Jurkat, Clone E6-1 (cell line): ENCODE measurements around the gene GNAL. TPM values are rescaled to one million over a fixed set of nuclear protein-coding genes. Genes with fewer than 3 reads are reported as not detected.
A peak's percentile ranks its signal among the peaks of the same experiment; 100 is the strongest.
"Not testable (repeated sequence)": the region's sequence is repeated elsewhere in the genome, so short reads cannot be mapped to it uniquely, and the experiment has no call there.

Experiments
- DNase-seq: peaks from one replicate; pipeline ENCODE4 v3.0.0-alpha.2; 2011; ENCODE audit warnings: low read depth, low spot score
- H3K4me3 ChIP-seq: 2 replicates; pipeline ENCODE4 v1.5.1; 2011; ENCODE audit warnings: mild to moderate bottlenecking, low read length, control low read depth, moderate library complexity
- polyA plus RNA-seq: library from polyadenylated mRNA; unstranded; fragments of >200 nt; gene quantifications from one replicate; pipeline ENCODE4 v1.2.1, GENCODE V29; 2012; ENCODE audit warnings: missing spikeins; ENCODE audit not compliant: insufficient read length, insufficient read depth

GNAL gene
- polyA plus RNA-seq: 0.73 TPM

DNA sequence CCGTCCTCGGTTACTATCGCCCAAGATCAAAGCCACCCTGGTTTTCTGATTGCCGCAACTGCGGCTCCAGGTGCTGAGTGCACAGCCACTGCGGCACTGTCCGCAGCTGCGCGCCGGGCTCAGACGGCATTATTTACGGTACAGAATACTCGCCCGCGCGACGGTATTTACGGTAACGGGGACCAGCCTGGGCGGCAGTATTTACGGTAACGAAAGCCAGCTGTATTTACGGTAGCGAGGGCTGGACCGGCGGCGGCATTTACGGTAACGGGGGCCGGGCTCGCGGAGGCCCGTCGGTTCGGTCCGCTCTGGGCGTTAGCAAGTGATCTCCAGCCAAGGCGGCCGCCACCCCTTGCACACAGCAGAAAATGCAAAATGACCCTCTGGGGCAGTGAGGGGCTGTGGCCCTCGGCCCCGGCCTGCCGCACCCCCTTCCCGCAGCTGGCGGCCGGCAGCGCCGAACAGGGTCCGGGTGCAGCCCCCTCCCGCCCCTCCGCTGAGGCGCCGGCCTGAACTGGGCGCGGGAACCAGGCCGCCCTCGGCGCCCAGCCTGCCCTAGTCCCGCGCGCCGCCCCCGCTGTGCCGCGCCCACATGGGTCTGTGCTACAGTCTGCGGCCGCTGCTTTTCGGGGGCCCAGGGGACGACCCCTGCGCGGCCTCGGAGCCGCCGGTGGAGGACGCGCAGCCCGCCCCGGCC lies at the start of gene GNAL:
TSS of gene GNAL (plus strand) at position 293 of the 697 bp plus-strand sequence. CDS start at position 593, 300 bp downstream.
- H3K4me3 ChIP-seq: no peak within 1 kb of the TSS
- DNase-seq: peak; percentile 83

DNA sequence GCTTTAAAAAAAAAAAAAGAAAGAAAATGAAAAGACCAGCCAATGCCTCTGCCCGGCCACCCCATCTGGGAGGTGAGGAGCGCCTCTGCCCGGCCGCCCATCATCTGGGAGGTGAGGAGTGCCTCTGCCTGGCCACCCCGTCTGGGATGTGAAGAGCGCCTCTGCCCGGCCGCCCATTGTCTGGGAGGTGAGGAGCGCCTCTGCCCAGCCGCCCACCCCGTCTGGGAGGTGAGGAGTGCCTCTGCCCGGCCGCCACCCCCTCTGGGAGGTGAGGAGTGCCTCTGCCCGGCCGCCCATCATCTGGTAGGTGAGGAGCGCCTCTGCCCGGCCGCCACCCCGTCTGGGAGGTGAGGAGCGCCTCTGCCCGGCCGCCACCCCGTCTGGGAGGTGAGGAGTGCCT lies 41.8 kb upstream of the GNAL start:
- H3K4me3 ChIP-seq, DNase-seq: not testable (repeated sequence)

DNA sequence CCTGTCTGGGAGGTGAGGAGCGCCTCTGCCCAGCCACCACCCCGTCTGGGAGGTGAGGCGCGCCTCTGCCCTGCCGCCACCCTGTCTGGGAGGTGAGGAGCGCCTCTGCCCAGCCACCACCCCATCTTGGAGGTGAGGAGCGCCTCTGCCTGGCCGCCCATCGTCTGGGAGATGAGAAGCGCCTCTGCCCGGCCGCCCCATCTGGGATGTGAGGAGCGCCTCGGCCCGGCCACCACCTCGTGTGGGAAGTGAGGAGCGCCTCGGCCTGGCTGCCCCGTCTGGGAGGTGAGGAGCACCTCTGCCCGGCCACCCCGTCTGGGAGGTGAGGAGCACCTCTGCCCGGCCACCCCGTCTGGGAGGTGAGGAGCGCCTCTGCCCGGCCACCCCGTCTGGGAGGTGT lies 41.3 kb upstream of the GNAL start:
- DNase-seq, H3K4me3 ChIP-seq: not testable (repeated sequence)

DNA sequence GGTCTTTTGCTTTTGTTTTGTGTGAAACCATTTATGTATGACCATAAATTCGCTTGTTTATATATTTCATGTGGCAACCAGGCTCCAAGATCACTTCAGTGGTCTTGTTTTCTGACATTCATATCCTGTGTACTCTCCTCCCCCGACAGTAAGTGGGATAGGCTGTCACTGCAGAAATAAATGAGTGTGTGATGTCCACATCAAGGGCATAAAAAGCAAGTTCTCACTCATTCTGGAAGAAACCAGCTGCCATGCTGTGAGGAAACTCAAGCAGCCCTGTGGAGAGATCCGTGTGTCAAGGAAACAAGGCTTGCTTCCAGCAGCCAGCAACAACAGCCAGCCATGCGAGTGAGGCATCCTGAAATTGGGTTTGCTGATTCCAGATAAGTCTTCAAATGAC lies 39.2 kb upstream of the GNAL start:
- no peak overlapping the region for H3K4me3 ChIP-seq
- no peak for DNase-seq

DNA sequence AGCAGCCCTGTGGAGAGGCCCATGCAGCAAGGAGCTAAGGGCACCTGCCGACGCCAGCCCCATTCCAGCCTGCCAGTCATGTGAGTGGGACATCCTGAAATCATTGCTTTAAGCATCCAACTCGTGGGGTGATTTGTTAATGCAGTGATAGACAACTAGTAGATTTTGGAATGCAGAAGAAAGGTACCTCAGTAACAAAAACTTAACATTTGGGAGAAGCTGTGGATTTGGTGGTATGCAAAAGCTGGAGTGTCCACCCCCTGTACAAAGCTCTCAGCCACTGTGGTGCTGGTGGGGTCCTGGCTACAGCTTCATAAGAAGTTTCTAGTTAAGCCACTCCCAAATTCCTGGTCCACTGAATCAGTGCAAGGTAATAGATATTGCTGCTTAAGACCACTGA lies 37.2 kb upstream of the GNAL start:
- DNase-seq: no peak
- no peak overlapping the region for H3K4me3 ChIP-seq

DNA sequence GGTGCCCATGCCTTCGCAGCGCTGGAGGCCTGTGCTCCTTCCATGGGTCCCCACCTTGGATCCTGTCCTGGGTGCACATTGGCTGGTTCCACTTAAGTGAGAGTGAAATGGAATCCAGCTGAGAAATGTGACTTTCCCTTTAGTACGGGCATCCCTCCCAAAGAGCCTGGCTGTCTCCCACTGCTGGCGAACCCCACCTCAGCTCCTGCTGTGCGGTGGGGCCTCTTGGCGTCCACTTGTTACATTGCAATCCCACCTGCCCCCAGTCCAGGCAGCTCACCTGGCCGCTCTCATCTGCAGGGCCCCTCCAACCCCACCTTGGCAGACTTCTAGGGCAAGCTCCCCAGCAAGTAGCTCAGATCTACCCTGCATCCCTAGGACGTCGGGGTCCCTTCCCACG lies 35.5 kb upstream of the GNAL start:
- H3K4me3 ChIP-seq: no peak overlapping the region

DNA sequence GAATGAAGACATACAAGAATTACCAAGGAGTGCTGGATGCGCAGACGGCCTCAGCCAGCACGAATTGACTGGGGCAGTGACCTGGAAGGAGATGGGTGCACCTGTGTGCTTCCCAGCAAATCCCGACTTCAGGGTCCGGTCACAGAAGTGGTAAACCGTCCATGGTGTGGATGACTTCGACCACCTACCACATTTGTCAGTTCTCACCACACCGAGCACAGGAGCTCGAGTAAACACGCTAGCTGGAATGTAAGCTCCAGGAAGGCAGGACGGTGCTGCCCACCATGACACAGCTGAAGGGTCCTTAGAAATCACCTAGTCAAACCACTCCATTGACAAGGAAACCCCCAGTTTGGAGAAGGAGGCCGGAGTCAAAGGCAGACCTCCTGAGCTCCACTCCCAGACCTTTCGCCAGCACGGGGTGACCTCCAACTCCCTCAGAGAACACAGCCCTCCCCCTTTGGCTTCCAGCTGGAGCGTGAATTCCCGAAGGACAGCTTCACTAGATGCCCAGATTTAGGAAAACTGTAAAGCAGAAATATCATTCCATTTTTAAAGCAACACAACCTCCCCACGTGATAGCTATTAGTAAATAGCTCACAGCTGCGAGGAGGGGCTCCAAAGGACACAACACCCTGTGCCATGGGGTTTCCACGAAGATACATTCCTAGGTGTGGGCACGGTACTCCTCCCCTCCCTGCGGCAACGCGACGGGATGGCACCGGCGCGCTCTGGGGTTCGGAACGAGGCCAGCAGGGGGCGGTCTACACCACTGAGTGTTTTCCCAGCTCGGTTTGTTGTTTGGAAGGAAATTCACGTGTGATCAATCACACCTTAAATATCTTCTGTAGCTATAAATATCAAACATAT lies 34.1 kb upstream of the GNAL start:
- peak; percentile 12 for DNase-seq
- H3K4me3 ChIP-seq: no peak overlapping the region

More for the DNA sequence above, 35.5 kb upstream of the GNAL start:
- no peak for DNase-seq

DNA sequence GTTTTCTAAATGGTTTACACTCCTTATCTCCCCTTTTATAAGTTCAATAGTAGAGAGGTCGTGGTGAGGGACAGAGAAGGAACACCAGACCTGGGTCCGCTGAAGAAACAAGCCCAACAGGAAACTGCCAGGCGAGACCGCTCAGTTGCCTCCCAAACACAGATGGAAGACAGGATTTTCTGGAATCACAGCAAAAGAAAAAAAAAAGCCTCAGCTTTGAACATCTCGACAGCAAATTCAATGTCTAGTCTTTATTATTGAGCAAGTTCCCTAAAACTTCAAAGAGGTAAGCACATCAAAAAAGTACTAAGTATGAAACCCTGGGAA lies 33.5 kb upstream of the GNAL start:
- DNase-seq: no peak
- no peak overlapping the region for H3K4me3 ChIP-seq

DNA sequence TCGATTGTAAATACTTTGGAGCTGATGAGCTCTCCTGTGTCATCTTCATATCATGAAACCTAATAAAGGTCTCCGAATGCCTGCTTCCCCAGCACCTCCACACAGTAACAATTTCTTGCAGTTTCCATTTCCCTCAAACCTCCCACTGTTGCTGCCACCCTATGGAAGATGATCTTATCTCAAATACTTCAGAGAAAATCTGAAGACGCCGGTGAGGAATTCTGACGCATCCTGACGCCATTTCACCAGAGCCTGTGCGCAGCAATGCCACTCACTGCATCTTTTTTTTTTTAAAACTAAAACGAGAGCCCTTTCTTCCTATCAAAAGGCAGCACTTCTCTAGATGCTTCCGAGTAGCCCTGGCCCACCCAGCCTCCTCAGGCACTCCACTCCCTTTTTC lies 31.9 kb upstream of the GNAL start:
- no peak overlapping the region for H3K4me3 ChIP-seq
- DNase-seq: no peak

DNA sequence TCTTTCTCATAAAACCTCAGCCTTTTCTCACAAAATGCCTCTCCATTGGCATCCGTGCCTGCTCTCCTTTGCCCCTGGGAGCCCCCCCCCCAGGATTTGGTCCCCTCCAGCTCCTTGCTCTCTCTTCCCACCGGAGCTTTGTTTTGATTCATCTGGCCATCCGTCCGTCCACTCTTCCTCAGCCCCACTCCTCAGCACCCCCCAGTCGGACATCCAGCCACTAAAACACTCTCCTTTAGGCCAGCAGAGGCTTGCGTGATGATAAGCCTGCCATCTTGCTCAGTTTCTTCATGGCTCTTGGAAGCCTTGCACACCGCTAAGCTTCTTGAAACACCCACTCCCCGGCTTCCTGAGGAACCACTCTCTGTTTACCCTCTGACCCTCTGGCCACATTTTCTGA lies 31.5 kb upstream of the GNAL start:
- no peak for DNase-seq
- no peak overlapping the region for H3K4me3 ChIP-seq

DNA sequence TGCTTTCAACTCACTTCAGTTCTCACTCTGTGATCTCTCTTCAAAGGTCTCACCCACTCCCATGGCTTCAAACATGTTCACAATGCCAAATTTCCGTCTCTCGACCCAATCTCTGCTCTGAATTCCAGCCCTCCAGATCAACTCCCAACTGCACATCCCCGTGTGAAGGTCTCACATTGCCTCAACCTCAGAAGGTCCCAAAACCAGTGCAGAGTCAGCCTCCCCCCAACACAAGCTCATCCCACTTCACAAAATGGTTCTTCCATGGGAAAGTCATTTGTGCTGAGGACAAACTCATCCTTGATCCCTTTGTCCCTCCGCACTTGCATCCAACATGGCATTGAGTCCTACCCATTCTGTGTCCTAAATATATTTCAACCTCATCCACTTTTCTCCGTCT lies 31.0 kb upstream of the GNAL start:
- no peak for DNase-seq
- no peak overlapping the region for H3K4me3 ChIP-seq

DNA sequence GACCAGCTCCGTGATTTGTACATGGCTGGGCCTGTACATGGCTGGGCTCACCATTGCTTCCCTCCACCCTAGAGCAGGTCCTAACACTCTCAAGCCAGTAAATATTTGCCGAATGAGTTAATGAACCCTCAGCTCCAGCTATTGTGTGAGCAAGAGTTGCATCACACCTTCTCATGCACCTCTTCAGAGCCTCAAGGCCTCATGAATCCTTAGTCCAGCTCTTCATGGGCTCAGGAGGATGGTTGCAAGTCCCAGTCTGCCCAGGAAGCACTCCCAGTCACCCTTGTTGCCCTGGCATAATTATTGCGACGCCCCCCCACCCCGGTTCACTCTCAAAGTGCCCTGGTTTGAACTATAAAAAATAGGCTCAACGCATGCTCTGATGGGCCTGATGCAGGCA lies 30.1 kb upstream of the GNAL start:
- no peak overlapping the region for H3K4me3 ChIP-seq
- no peak for DNase-seq

DNA sequence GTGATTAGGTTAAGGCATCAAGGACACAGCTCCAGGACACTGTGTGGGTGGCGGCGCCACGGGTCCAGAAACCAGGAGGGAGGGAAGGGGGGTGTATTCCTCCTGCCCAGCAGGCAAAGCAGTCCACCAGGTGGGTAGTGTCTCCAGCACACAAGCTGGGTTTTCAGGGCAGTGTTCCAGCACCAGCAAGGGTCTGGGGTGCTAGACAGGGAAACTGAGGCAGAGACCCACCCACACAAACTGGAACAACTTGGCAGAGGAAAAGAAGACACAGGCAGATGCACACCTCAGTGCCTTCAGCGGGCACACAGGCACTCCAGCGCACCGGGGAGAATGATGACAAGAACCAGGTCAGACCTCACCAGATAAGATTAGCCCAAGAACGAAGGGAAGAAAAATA lies 28.4 kb upstream of the GNAL start:
- H3K4me3 ChIP-seq: no peak overlapping the region
- DNase-seq: no peak

DNA sequence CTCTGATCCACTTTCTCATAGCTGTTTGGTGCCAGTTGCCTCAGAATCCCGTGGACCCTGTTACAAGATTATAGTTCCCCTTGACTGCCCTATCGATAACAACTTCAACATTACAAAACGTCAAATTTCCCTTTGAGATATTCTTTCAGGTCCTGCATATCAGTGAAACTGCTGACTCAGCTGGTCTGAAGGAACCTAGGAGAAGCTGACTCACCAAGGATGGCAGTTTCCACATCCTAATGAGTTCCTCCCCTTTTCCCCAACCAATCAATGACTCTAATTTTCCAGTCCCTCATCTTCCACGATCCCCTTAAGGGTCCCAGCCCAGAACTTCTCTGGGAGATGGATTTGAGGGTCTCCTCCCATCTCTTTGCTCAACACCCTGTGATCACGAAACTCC lies 27.6 kb upstream of the GNAL start:
- no peak for DNase-seq

DNA sequence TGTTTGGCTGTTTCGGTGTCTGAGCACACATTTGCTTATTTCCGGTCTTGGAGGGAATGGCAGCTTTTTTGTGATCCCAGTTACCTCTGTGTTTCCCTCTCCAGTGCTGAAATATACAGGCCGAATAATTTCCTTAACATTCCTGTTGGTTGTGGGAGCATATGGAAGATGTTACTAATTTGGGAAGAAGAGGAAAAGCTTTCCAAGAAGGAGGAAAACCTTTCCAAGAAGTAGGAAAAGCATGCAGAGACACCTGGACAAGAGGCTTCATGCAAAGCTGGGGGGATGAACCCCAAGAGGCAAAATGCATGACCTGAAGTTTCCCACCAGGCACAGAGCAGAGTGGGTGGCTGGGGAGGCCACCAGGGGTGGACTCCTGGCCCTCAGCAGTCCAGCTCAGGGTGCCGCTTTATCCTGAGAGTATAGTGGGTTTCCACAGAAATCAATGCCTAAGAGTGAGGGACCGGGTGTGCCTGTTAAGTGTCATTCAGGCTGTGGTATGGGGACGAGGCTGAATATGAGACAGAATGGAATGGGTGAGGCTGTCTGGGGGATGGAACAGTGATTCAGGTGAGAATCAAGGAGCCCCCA lies 25.5 kb upstream of the GNAL start:
- no peak for DNase-seq
- no peak overlapping the region for H3K4me3 ChIP-seq

More for the DNA sequence above, 27.6 kb upstream of the GNAL start:
- H3K4me3 ChIP-seq: no peak overlapping the region

DNA sequence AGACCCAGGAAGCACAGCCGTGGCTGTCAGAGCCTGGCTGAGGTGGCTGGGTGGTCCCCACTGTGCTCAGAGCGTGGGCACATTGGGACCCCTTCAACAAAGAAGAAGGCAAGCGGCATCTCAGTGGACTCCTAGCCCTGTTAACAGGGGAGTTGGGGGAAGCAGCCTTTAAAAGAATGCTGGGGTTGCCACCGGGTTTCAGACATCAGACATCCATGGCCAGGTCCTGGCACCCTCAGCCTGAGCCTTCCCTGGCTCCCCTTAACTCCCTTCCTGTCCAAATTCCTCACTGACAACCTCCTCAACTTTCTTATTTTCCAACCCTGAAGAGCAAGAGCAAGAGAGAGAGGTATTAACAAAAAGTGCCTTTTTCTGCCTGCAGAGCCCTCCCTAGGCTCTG lies 24.8 kb upstream of the GNAL start:
- no peak overlapping the region for H3K4me3 ChIP-seq
- no peak for DNase-seq

DNA sequence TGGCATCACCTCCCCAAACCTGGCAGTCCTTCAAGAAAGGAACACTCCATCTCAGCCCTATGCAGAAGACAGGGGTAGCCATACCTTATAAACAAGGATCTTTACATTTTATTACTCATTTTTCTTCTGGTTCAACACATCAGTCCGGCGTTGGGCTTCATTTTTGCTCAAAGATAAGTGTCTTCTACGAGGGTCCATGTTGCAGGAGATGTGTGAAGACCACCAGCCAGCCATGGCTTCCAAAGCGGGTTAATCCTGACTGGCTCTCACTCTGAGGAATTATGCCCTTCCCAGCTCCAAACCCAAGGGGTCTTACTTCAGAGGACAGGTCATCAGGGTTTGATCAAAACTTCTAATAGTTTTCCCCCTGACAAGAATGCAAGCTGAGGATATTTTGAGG lies 23.9 kb upstream of the GNAL start:
- H3K4me3 ChIP-seq: no peak overlapping the region
- no peak for DNase-seq

DNA sequence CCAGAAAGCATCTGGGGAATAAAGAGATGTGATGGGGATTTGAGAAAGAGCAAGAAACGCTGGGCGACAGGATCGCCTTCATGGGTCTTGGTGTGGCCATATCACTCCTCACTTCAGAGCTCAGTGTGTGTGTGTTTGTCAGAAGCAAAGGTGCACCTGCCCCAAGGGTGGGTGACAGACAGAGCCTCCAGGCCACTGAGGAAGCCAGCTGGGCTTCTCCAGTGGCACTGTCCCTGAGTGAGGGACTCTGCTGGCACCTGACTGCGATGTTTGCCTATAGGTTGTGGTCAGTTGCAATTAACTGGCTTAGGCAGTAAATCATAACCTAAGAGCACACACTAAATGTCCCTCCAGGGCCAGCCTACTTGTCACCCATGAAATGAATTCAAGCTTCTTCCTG lies 23.5 kb upstream of the GNAL start:
- DNase-seq: no peak

DNA sequence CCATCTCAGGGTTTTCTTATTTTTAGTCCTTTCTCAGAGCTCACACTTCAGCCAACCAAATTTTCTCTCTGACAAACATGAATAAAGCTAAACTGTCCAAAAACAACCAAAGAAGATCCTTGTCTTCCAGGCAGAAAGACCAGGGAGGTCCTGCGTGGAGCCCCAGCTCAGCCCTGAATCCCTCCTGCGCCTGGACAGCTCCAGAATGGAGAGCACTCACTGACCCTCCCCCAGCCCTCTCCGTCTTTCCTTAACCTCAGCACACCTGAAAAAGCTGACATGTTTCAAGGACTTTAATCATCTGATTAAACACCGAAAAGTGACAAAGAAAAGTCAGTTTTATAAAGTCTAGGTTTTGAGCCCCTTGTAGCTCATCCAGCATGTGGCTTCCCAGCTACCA lies 22.9 kb upstream of the GNAL start:
- DNase-seq: no peak
- no peak overlapping the region for H3K4me3 ChIP-seq

More for the DNA sequence above, 23.5 kb upstream of the GNAL start:
- H3K4me3 ChIP-seq: no peak overlapping the region

DNA sequence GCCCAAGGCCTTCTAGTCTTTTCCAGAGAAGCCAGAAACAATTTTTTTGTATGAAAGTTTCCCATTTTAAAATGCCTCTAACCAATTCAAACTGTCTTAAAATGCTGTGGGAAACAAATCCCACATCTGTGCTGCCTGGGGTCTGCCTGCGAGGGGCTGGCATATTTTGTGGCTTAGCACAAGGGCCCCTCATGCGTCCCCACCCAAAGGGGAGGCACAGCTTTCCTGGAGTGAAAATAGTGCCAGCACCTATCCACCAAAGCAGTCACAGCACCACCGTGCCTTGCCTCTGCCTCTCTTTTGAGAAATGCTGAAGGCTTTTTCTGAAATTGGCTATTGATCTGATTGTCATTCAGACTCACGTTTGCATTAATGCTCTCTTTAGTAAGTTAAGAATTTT lies 22.2 kb upstream of the GNAL start:
- H3K4me3 ChIP-seq: no peak overlapping the region
- no peak for DNase-seq
